GM12892 (cell line): ENCODE data around the gene TMCC1.
"Not testable (repeated sequence)": the region's sequence is repeated elsewhere in the genome, so short reads cannot be mapped to it uniquely, and the experiment has no call there.

Source experiments
- POLR2A ChIP-seq: IDR thresholded peaks from 2 replicates; pipeline ENCODE4 v1.6.1; 2011; ENCODE audit warnings: low read depth, low read length, control low read depth
- POLR2AphosphoS5 ChIP-seq: IDR thresholded peaks from 2 replicates; pipeline ENCODE4 v1.6.1; 2011; ENCODE audit warnings: low read depth, low read length, control low read depth
- TAF1 ChIP-seq: IDR thresholded peaks from 2 replicates; pipeline ENCODE4 v1.6.1; 2011; ENCODE audit warnings: low read depth, mild to moderate bottlenecking, control low read depth, low read length, borderline replicate concordance

GRCh38 chr3:129696430-129696829 is 197.1 kb downstream of the TMCC1 start:
- not testable (repeated sequence) for TF ChIP-seq POLR2A, TAF1, POLR2AphosphoS5
